HPDE6-E6E7 (cell line): ENCODE results near the gene RIMKLB.
"Not testable (repeated sequence)": the region's sequence is repeated elsewhere in the genome, so short reads cannot be mapped to it uniquely, and the experiment has no call there.

Source experiments
- DNase-seq: peaks from one replicate; pipeline ENCODE4 v3.0.0; 2011; ENCODE audit warnings: missing footprints; ENCODE audit errors: extremely low spot score

The RIMKLB gene

DNA sequence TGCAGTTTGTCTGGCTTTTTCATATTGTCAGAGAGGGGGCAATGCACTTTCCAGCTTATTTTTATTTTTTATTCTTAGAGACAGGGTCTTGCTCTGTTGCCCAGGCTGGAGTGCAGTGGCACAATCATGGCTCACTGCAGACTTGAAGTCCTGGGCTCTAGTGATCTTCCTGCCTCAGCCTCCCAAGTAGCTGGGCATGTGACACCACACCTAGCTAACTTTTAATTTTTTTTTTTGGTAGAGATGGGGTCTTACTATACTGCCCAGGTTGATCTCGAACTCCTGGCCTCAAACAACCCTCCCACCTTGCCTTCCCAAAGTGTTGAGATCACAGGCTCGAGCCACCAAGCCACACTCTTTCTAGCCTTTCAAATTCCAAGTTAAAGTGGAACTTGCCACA lies 120.7 kb downstream of the RIMKLB start:
- DNase-seq, result no peak

DNA sequence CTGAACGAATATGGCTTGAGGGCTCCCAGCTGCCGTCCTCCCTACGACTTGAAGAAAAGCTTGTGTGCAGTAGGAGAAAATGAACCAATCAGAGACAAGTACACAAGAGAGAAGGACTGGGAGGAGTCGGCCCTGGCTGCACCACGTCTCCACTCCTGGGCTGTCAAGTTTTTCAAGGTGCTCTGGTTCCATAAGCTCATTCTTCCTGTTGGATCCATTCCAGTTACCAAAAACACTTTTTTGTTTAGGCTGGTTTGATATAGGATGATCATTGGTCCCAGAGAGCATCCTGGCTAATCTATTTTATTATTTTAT lies 121.8 kb downstream of the RIMKLB start:
- no peak for DNase-seq

DNA sequence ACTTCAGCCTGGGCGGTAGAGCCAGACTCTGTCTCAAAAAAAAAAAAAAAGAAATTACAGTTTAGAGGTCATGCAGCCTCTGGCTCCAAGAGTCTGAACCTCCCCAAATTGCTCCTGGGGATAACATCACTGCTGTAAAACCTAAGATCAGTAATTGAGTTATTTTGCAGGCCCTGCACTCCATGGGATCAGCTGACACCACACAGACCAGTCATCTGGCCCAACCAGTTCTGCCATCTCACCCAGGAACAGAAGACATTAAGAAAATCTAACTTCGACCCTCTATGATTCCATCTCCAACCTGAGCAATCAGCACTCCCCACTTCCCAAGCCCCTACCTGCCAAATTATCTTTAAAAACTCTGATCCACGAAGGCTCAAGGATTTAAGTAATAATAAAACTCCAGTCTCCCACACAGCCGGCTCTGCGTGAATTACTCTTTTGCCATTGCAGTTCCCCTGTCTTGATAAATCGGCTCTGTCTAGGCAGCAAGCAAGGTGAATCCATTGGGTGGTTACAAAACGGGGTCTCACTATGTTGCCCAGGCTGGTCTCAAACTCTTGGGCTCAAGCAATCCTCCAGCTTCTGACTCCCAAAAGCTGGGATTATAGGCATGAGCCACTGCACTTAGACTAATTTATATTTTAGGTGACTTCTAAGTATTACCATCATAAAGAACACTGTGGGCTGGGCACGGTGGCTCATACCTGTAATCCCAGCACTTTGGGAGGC lies 123.1 kb downstream of the RIMKLB start:
- not testable (repeated sequence) for DNase-seq

DNA sequence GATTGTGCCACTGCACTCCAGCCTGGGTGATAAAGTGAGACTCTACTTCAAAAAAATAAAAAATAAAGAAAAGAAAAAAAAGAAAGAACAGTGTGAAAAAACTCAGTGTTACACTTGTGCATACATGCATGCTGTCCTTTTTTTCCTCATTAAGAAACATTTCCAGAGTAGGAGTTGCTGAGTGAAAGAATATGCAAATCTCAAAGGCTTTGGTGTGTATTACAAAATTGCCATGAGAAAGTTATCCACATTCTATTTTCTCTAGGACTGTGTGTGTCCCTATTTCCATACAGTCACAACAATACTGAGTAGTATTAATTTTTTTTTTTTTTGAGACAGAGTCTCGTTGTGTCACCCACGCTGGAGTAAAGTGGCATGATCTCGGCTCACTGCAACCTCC lies 123.8 kb downstream of the RIMKLB start:
- DNase-seq, result no peak

- DNase-seq, result peak; percentile 84
These were observed 124.5 kb downstream of the RIMKLB start, which contains the start of gene A2ML1 for GRCh38 chr12:8822298-8822697. TSS of gene A2ML1 (plus strand) at chr12:8822621. CDS start at chr12:8822652, 31 bp downstream.

DNA sequence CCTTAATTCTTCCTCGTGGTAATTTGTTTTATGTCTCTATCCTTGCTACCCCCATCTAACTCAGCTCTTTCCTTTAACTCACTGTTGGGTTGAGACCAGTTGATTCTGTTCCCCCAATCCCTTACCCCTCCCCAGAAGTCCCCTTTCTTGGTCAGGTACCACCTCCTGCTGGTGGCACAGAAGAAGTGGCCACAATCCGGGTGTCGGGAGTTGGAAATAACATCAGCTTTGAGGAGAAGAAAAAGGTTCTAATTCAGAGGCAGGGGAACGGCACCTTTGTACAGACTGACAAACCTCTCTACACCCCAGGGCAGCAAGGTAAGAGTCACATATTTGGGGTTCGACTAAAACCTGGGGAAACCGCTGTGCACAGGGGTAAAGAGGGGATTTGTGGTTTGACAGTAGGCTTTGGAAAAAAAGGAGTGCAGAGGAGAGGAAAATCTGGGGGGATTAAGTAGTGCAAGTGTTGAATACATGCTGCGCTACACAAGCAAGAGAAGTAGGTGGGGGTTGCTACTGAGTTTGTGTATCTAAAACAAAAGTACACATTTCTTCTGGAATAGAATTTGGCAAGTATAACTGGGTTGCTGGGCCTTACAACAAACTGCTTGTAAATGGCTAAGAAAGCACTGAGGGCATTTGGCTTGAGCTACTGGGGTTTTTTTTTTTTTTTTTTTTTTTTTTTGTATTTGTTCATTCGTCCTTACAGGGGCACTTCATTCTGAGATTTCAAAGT lies 125.9 kb downstream of the RIMKLB start:
- DNase-seq, result no peak

- no peak for DNase-seq
These were observed 129.9 kb downstream of the RIMKLB start for GRCh38 chr12:8827551-8828256.

DNA sequence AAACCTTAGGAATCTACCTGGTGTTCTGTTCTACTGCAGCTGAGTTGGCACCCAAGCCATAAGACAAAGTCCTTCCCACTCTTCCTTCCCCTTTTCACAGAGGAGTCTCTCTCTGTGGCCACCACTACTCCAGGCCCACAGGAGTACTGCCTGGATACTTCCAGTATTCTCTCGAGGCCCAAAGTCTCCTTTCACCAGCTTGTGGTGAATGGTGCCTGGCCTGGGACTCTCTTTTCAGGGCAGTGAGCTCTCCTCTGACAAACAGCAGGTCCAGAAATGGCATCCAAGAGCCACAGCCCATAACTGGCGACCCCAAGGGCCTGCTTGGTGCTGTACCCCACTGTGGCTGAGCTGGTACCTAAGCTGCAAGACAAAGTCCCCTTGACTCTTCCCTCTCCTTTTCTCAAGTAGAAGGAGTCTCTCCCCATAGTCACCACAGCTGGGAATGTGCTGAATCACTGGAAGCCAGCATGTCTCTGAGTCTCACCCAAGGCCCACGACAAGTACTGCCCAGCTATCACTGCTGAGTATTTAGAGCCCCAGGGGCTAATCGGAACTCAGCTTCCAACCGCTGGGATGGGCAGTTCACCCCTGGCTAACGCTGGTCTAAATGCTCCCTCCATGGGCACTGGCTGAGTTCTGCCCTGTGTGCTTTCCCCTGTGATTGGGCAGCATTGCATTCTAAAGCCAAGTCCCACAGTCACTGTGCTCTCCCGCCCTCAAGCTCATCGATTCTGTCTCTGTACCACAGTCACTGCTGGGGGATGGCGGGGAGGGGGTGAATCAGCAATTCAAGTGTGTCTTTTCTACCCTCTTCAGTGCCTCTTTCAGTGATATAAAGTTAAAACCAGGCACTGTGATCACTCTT lies 130.7 kb downstream of the RIMKLB start:
- no peak for DNase-seq

- no peak for DNase-seq
These were observed 131.3 kb downstream of the RIMKLB start for GRCh38 chr12:8829125-8829518.

DNA sequence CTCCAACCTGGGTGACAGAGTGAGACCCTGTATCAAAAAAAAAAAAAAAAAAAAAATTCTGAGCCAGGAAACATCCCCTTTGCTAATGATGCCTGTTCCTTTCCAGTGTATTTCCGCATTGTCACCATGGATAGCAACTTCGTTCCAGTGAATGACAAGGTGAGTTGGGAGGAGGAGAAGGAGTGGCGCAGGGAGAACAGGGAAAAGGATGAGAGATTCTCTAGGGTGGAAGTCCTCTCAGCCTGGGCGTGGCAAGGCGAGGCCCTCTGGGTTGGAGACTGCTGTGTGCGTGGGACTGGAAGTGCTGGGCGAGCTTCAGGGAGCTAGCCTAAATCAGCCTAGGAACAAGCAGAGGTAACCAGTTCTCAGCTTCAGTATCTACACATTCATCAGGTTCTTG lies 131.8 kb downstream of the RIMKLB start:
- DNase-seq, result no peak

DNA sequence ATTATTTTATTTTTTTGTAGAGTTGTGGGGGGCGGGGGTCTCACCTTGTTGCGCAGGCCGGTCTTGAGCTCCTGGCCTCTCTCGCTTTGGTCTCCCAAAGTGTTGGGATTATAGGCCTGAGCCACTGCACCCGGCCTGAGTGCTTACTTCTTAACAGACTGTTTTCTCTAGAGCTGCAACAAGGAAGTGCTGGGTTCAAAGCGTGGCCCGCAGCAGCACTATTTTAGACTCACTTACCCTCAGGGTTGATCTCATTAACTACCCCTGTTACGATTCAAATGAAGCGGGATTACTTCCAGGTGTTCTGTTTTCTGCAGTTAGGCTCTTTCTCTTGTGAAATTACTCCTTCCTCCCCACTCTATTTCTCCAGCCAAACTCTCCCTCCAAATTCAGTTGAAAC lies 133.3 kb downstream of the RIMKLB start:
- DNase-seq, result no peak

- no peak for DNase-seq
These were observed 134.7 kb downstream of the RIMKLB start for GRCh38 chr12:8832500-8832899.
